Stimulated activated CD8-positive, alpha-beta memory T cell treated with anti-CD3 and anti-CD28 coated beads, Interleukin-12 subunit alpha, Interleukin-12 subunit beta, amount 100 ng/mL, for 4 hours (primary cell): Measurements from ENCODE around the gene LRP8.

Source experiments
- DNase-seq: peaks from one replicate; pipeline ENCODE4 v3.0.0-alpha.2; 2020; ENCODE audit warnings: low read depth

Gene LRP8

DNA sequence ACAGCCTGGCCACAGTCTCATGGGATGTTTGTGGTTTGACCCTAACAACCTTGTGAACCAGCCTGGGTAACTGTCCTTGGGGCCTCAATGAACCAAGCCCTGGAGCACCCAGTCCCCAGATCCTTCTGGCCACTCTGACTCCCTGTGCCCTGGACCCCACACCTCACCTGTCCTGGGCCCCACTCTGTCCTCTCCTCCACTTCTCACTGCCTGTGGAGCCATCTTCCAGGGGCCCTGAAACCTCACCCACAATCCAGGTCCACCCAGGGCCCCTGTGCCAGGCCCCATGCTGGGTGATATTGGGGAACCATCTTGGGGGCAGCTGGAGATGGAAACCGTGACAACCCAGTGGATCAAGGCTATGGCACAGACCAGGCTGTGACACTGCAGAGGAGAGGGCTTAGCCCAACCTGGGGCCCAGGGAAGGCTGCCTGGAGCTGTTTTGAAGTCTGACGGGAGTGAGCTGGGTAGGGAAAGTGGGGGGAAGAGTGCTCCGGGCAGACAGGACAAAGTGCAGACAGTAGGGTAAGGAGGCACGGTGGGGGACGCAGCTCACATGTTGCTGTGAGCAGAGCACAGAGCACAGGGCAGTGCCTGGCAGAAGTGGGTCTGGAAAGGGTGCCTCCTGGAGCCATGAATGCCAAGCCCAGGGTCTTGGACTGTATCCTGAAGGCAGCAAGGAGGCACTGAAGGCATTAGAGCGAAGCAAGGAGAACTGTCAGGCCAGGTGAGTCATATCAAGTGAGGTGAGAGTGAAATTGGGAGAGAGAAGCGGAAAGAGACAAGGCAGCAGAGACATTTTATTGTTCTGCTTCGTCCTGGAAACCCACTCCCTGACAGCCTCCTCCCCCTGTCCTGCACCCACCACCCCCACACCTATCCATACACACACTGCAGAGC is 12.1 kb upstream of the LRP8 start:
- DNase-seq: no peak

DNA sequence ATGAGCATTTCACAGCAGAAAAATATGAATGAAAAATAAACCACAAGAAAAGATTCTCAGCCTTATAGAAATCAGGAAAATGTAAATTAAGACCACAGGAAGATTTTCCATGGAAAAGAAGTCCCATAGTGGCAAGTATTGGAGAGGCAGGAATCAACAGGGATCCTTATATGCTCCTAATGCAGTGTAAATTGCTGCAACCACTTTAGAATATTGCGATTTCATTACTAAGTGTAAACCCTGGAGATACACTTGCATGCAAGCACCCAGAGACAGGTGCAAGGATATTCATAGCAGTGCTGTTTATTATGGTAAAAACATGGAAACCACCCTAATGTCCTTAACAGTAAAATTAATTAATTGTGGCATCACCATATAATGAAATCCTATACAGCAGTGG is 10.6 kb upstream of the LRP8 start:
- no peak for DNase-seq

DNA sequence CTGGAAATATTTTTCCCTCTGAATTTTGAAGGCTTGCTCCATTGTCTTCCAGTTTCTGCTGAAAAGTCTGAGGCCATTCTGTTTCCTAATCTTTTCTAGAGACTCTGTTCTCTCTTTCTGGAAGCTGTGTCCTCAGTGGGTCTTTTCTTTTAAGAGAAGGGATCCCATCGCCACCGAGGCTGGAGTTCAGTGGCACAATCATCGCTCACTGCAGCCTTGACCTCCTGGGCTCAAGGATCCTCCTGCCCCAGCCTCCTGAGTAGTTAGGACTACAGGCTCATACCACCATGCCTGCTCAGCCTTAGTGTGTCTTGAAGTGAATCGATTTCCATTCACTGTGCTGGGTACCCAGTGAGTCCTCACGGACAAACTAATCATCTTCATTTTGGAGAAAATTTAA is 9.6 kb upstream of the LRP8 start:
- DNase-seq: no peak

DNA sequence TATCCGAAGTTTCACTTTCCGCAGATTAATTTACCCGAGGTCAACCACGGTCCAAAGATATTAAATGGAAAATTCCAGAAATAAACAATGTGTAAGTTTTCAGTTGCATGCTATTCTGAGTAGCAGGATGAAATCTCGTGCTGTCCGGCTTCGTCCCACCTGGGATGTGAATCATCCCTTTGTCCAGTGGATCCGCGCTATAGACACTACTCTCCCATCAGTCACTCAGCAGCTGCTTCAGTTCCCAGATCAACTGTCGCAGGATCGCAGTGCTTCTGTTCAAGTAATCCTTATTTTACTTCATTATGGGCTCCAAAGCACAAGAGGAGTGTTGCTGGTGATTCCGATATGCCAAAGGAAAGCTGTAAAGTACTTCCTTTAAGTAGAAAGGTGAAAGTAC is 8.3 kb upstream of the LRP8 start:
- no peak for DNase-seq

DNA sequence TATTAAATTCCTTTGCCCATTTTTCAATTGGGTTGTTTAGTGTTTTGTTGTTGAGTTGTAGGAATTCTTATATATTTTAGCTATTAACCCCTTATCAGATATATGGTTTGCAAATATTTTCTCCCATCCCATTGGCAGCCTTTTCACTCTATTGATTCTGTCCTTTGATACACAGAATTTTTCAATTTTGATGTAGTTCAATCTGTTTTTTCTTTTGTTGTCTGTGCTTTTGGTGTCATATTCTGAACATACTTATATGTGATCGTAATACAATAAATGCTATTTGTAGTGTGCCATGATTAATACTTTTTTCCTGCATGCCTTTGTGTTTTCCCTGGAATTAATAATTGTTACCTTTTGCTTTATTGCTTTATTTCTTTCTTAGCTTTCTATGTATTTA is 7.8 kb upstream of the LRP8 start:
- DNase-seq: no peak

DNA sequence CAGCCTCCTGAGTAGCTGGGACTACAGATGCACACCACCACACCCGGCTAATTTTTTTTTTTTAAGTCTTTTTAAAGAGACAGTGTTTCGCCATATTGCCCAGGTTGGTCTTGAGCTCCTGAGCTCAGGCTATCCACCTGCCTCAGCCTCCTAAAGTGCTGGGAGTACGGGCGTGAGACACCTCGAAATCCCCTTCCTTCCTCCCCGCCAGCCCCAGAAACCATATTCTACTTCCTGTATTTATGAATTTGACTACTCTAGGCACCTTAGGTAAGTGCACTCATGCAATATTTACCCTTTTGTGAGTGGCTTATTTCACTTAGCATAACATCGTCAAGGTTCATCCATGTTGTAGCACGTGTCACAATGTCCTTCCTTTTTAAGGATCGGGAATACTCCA is 6.9 kb upstream of the LRP8 start:
- no peak for DNase-seq

DNA sequence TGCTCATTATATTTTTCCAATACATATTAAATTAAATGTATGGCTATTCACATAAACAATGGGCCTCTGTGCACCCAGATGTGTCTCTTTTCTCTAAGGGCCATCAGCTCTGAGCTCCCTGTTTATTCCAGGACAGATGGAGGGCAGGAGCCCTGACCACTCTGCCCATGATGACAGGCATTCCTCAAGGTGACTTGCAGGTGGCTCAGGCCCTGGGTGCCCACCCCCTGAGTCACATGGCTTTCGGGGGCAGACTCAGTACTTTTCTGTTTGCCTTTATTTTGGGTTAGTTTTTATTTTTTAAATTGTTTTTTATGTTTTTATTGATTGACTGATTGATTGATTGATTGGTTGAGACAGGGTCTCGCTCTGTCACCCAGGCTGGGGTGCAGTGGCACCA is 6.4 kb upstream of the LRP8 start:
- no peak for DNase-seq

DNA sequence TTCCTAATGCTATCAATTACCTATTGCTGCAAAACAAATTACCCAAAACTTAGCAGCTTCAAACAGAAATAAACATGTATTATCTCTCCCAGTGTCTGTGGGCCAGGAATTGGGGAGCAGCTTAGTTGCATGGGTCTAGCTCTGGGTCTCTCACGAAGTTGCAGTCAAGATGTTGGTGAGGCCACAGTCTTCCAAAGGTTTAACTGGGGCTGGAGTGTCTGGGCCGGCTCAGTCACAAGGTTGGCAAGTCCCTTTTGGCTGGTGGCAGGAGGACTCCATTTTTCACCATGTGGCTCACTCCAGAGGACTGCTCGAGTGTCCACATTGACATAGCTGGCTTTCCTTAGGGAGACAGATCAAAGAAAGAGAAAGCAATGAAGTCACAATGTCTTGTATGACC is 5.0 kb upstream of the LRP8 start:
- no peak for DNase-seq

DNA sequence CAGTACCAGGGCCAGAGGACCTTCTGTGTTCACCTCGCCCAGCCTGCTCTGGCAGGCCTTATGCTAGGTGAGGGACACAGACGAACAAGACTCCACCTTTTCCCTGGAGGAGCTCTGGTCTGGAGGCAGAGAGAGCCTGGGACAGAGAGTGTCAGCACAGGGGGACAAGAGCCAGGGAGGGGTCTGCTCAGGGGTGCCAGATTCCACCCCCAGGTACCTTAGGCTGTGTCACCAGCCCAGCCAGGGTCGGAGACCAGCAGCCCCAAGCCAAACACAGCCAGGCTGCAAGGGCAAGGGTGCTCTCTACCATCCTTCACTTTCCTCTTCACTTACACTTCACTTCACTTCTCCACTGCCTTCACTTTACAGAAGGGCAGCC is 4.3 kb upstream of the LRP8 start:
- DNase-seq: no peak

DNA sequence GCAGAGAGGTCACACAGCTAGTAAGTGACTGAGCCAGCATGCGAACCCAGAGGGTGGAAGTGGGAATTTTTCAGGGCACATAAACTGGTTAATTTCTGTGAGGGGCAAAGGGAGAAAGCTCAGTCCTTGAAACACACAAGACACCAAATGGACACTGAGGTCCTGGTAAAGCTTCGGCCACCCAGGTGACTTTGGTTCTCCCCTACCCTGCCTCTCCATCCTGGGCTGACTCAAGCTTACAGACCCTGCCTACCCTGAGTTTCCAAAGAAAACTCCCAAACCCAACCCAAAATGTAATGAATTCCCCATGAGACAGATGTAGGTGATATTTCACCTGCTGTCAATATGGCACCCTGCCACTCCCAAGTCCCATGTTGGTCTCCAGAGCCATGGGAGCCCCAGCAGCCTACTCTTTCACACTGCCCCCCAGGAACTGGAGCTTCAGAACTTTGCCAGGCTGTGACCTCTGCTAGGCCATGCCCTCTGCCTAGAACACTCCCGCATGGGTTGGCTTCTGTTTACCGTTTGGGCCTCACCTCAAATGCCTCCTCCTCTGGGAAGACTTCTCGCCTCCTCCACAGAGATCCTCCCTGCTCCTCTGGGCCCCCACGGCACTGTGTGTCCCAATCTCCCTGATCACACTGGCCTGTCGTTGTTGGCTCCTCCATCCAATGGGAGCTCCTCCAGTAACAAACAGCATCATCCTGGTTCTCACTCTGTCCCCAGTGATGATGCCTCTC is 3.7 kb upstream of the LRP8 start:
- DNase-seq: no peak

DNA sequence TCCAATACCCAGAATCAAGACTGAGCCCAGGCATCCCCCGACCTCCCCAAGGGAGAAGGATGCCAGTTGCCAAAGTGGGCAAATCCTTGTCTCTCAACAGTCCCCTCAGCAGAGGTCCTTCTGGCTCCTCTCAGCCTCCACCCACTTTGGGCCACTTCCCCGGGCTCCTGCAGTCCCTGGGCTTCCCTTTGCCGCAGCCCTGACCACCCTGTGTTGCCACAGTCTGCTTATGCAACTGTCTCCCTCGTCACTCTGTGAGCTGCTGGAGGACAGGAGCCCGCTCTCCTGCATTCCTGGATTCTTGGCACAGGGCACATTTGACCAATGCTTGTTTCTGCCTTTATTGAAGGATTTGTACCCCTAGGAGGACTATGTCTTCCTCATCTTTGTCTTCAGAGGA is 2.9 kb upstream of the LRP8 start:
- no peak for DNase-seq

DNA sequence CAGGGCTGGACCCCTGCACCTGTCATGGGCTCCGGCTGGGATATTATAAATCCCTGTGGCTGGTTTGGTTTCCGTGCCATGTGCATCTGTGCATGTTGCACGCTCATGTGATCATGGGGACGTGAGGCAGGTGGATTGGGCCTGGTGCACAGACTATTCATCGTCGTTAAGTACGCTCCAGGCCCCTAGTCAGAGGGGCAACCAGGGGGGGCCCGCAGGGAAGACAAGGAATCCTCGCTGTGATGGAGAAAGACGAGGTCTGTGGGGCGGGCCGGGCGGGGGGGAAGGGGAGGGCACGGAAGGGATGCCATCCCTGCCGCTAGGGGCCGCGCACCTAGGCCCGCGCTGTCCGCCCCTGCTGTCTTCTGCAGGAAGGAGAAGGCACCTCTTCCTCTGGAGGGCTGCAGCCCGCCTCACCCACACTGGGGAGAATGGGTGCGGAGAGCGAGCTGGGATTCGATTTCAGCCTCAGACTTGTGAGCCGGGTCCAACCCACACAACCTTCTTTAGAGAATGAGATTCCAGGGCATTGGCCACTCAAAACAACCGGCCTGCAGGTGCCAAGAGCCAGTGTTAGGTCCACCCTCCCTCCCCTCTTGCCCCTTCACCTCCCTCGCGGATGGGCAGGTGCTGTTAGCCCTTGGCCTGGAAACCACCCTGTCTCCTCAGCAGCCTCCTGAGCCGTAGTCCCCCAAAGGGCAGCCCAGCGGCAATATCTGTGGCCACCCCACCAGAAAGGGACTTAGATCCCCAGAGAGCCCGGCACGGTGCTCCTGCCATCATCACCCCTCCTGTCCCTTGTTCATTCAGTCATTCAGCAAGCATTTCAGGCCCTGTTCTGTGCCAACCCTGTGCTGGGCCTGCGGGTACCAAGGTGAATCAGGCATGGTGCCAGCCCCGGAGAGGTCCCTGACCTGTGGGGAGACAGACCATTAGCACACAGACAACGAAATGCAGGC is 950 bp upstream of the LRP8 start:
- DNase-seq: no peak

DNA sequence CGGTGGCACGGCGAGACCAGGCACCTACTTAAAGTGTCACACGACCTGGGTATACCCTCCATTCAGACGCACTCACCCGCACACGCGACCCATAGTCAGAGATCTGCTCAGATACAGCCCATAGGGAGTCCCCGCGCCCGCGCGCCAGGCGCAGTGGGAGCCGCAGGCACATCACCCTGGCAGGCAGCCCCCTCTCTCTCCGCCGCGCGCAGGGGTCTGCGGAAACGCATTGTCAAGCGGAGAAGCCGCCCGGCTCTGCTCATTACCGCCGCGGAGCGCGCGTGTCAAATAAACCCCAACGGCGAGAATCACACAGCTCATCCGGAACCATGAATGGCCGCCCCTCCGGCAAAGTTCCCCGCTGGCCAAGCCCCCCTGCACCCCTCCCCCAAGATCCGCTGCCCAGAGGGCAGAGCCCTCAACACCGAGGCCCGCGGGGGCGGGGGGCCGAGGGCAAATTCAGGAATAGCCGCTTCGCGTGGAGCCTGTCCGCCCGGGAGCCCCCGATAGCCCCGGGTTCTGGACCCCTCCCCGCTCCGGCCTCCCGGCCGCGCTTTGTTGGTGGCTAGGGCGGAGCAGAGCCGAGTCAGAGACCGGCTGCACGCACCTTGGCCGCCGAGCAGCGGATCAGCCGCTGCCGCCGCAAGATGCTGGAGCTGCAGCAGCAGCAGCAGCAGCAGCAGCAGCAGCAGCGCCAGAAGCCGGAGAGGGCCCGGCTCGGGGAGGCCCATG is 522 bp downstream of the LRP8 start:
- DNase-seq: peak; percentile 37

DNA sequence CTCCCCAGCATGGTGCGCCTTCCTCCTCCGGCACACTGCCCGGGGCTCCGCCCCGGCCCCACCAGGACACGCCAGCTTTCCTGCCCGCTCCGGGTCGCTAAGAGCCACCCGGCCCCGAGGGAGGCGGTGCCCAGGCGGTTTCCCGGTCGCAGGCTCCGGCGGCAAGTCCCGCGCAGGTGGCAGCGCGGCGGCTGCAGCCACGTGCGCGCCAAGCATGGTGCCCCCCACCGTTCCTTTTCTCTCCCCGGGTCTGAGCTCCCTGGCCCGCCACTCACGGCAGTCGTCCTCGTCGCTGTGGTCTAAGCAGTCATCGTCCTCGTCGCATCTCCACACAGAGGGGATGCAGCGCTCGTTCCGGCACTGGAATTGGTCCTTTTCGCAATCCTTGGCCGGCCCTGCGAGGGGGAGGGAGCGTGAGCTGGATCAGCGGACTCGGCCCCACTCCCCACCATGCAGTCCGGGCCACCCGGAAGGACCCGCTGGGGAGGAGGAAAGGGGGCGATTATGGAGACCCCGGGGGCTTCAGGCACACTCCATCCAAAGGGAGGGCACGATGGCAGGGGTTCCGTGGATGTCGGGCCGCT is 1.2 kb downstream of the LRP8 start:
- peak; percentile 32 for DNase-seq

DNA sequence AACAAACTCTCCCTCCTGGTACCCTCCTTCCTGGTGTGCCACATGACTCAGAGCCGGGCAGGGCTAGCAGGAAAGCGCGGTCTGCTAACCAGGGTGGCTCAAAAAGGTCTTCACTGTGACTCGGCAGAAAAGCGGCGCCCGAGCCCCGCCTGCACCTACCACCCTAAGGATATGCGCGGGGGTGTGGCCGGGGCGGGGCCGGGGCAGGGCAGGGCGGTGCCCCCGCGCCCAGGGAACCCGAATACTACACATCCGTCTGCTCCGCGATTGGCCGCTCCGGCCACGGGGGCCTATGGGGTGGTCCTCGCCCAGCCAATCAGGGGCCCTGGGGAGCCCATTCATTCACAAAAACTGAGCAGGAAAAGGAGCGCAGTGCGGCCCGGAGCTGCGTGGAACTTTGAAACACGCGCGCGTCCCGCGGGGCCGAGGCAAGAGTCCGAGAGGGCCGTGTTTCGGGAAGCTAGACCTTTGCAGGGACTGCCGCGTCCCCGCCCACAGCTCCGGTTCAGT is 1.7 kb downstream of the LRP8 start:
- peak; percentile 93 for DNase-seq

DNA sequence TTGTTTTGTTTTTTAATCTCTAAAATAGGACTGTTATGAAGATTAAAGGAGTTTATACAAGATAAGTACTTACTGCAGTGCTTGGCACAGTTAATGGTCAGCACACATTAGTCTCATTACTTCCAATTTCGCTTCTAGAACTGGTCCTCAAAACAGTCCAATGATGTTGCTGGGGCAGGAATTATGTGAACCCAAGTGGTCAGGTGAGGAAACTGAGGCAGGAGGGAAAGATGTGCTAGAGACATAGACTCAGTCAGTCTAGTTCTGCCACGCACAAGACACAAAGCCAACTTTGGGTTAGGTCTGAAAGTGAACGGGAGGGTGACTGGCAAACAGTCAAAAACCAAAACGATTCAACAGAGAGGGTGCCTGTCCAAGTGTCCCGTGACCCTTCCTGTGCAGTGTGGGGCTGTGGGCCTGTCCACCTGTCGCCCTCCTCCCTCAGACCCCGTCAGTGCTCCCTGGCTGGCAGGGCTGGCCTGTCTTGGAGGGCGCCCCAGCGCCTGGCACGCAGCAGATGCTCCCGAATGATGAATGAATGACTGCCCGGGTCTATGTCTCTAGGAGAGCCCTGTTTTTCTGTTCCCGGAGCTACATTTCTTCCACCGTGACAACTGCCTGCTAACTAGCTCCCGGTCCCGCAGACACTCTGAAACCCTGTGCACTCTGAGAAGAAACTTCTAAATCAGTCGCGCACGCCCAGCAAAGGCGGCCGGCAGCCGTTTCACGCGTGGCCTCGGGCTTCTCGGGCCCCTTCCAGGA is 2.4 kb downstream of the LRP8 start:
- no peak for DNase-seq

DNA sequence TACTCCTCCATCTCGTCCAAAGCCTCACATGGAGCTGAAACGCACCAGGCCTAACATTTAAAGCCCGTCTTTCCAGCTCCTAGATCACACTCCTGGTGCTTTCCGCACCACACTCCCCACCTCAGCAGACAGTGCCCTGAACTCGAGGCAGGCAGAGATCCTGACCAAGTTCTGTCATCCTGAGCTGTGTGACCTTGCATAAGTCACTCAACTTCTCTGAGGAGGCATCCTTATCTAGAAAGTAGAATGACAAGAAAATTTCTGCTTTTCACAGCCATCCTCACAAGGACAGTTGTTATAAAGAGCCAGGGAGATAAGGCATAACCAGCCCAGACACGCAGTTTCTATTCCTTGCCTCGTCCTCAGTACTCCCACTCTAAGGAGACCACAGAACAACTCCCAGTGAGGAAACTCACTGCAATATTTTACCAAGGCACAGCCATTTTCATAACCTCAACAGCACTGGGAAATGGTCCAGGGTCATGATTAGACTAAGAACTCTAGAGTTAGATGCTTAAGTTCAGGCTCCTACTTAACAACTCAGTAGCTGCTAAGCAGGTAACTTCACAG is 3.1 kb downstream of the LRP8 start:
- DNase-seq: no peak

DNA sequence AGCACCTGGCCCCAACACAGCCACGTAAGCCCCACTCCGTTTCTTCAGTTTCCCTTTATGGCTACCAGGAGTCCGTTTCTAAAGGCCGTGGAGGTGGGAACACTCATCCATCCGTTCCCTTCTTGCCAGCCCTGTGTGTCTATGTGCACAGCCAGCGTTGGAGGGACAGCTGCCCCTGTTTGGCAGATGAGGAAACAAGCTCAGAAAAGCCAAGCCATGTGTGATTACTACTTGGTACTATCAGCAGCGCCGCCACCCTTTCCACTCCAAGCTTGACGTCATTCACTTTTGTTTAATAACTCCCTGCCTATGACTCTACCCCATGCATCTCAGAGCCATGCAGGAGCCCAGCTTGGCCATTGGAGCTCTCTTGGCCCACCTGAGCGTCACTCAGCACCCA is 3.5 kb downstream of the LRP8 start:
- no peak for DNase-seq

DNA sequence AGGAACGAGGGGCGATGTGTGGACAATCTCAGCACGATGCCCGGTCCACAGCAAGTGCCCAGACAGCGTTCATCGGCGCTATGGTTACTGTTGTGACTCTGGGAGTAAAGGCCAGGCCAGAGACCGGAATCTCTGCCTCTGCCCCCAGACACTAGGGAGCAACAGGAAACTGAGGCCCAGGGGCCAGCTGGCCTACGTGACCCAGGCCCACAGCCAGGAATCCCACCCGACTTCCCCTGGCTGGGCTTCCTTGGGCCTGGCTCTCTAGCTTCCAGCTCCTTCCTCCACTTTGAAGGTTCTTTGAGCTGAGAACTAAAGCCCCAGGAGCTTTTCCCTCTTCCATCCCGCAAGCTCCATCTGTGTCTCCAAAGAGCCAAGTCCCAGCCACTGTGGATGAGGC is 4.6 kb downstream of the LRP8 start:
- DNase-seq: no peak
